BJ (cell line): Measurements from ENCODE around the gene S100A8. TPM values are rescaled to one million over a fixed set of nuclear protein-coding genes. Genes with fewer than 3 reads are reported as not detected.

Experiments used
- CTCF ChIA-PET: fragments of 350-600 bp; formaldehyde crosslinking; extraction: SDS; loops from one replicate; lab custom pipeline; 2021; ENCODE audit warnings: antibody characterized with exemption, inconsistent platforms; lab: Yijun Ruan, JAX
- POLR2A ChIA-PET: fragments of 300-600 bp; sonication (Branson Sonifier 250); formaldehyde crosslinking; extraction: SDS; loops from one replicate; lab custom pipeline; 2021; ENCODE audit warnings: antibody characterized with exemption; lab: Charles Lee
- DNase-seq: peaks from one replicate; pipeline ENCODE4 v3.0.0-alpha.2; 2011; ENCODE audit warnings: low read depth
- H3K27me3 ChIP-seq: 2 replicates; pipeline ENCODE4 v1.6.0; 2011; ENCODE audit warnings: low read length; ENCODE audit not compliant: control insufficient read depth, insufficient read depth
- H3K36me3 ChIP-seq: 2 replicates; pipeline ENCODE4 v1.5.1; 2011; ENCODE audit warnings: low read length; ENCODE audit not compliant: control insufficient read depth, insufficient read depth
- H3K4me3 ChIP-seq: 2 replicates; pipeline ENCODE4 v1.5.1; 2011; ENCODE audit warnings: low read depth, mild to moderate bottlenecking, control low read depth, low read length
- CTCF ChIP-seq: IDR thresholded peaks from 2 replicates; pipeline ENCODE4 v1.5.1; 2011; ENCODE audit warnings: low read depth, mild to moderate bottlenecking, control low read depth, inconsistent platforms, low read length, moderate library complexity; ENCODE audit not compliant: insufficient read depth
- polyA plus RNA-seq: library from polyadenylated mRNA; depleted of rRNA; stranded (reverse); fragments of >200 nt; gene quantifications from 2 replicates; pipeline ENCODE4 v1.2.3, GENCODE V29; 2011

Gene S100A8
- polyA plus RNA-seq, 1 experiment: not detected

- TF ChIP-seq CTCF: no peak
- H3K36me3 ChIP-seq: no peaks in the 10 kb centered on the region
- CTCF ChIA-PET: no interaction called here
- H3K27me3 ChIP-seq: 0 out of 2 replicates have a peak, but pooled peaks cover 2% of the 10 kb centered on the region
- POLR2A ChIA-PET: no interaction called here
- no peak overlapping the region for H3K4me3 ChIP-seq
- DNase-seq: no peak
These were observed 42.2 kb upstream of the S100A8 start for GRCh38 chr1:153432874-153433681.

DNA sequence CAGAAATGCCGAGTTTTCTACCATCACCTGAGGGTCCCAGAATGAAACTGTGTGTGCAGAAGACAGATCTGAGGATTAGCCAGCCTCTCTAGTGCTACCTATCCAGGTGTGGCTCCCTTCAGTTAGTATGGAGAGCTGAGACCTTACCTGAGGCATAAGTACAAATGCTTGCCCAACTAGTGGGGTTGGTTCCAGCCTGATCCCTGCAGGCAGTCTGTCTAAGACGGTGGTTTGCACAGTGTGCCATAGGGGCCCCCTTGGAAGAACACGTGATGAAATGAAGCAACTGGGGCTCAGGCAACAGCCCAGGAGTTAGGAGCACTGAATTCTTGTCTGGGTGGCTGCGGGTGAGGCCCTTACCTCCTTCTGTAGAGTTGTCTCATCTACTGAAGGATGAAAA, 41.1 kb upstream of the S100A8 start:
- DNase-seq: no peak
- no peak overlapping the region for H3K4me3 ChIP-seq
- no peak for TF ChIP-seq CTCF
- no peaks in the 10 kb centered on the region for H3K36me3 ChIP-seq
- no peaks in the 10 kb centered on the region for H3K27me3 ChIP-seq
- ChIA-PET CTCF (no interaction called here), POLR2A (no interaction called here)

DNA sequence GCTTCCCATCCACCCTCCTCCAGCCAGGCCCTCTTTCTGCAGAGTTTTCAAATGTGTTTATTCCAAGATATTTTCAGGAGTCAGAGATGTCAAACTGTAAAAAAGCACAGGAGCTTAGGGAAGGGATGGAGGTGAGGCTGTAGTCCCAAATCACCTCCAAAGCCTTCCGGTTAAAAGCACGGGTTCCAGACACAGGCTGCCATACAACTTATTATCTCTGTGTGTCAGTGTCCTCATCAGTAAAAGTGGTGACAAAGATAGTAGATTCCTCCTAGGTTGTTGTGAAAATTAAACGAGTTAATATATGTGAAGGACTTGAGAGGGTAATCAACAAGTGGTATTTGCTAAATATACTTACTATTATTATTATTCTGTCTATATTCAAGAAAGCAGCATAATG, 40.6 kb upstream of the S100A8 start:
- no peak overlapping the region for H3K4me3 ChIP-seq
- no peak for TF ChIP-seq CTCF
- no peak for DNase-seq
- POLR2A ChIA-PET: no interaction called here
- H3K36me3 ChIP-seq: no peaks in the 10 kb centered on the region
- H3K27me3 ChIP-seq: no peaks in the 10 kb centered on the region
- CTCF ChIA-PET: no interaction called here

GRCh38 chr1:153431002-153431401, 40.1 kb upstream of the S100A8 start:
- CTCF ChIA-PET: no interaction called here
- Histone ChIP-seq H3K36me3 (no peaks in the 10 kb centered on the region), H3K27me3 (no peaks in the 10 kb centered on the region), H3K4me3 (no peak overlapping the region)
- no peak for TF ChIP-seq CTCF
- no peak for DNase-seq
- POLR2A ChIA-PET: no interaction called here

GRCh38 chr1:153430561-153430960, 39.7 kb upstream of the S100A8 start:
- no peaks in the 10 kb centered on the region for H3K36me3 ChIP-seq
- no peak overlapping the region for H3K4me3 ChIP-seq
- ChIA-PET CTCF (no interaction called here), POLR2A (no interaction called here)
- no peaks in the 10 kb centered on the region for H3K27me3 ChIP-seq
- no peak for TF ChIP-seq CTCF
- no peak for DNase-seq
